Measurements from ENCODE around the gene IFT172. TPM values are rescaled to one million over a fixed set of nuclear protein-coding genes. Genes with fewer than 3 reads are reported as not detected.

Gene IFT172
- total RNA-seq, 2 donors from 2014 or later: 14.4 to 18.2 TPM

DNA sequence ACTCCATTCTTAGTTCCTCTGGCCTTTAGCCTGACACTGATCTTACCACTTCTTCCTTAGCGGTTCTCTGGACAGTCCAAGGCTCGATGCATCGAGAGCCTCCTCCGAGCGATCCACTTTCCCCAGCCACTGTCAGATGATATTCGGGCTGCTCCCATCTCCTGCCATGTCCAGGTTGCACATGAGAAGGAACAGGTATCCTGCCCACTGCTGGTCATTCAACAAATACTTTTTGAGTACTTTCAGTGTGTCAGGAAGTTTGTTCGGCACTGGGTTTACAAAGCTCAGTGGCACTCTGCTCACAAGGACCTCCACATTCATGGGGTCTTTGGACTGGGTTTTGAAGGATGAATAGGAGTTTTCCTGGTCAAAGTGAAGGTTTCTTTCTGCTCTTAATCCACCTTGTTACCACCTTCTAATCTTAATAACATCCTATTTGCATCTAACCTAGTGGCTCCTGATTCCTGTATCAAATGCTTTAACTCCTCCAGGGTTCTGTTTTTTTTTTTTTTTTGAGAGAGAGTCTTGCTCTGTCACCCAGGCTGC lies 32.9 kb upstream of the IFT172 start:
- Histone ChIP-seq H3K27ac (no peak overlapping the region), H3K27me3 (no peaks in the 10 kb centered on the region), H3K4me1 (no peaks in the 10 kb centered on the region), H3K9me3 (no peaks in the 10 kb centered on the region), H3K36me3 (no peaks in the 10 kb centered on the region), H3K4me3 (no peak overlapping the region)
- TF ChIP-seq, protein P1, sequence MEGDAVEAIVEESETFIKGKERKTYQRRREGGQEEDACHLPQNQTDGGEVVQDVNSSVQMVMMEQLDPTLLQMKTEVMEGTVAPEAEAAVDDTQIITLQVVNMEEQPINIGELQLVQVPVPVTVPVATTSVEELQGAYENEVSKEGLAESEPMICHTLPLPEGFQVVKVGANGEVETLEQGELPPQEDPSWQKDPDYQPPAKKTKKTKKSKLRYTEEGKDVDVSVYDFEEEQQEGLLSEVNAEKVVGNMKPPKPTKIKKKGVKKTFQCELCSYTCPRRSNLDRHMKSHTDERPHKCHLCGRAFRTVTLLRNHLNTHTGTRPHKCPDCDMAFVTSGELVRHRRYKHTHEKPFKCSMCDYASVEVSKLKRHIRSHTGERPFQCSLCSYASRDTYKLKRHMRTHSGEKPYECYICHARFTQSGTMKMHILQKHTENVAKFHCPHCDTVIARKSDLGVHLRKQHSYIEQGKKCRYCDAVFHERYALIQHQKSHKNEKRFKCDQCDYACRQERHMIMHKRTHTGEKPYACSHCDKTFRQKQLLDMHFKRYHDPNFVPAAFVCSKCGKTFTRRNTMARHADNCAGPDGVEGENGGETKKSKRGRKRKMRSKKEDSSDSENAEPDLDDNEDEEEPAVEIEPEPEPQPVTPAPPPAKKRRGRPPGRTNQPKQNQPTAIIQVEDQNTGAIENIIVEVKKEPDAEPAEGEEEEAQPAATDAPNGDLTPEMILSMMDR (IDR thresholded peaks at IDR 0.05): no peak
- no peak for DNase-seq (ENCODE audit: low spot score)

DNA sequence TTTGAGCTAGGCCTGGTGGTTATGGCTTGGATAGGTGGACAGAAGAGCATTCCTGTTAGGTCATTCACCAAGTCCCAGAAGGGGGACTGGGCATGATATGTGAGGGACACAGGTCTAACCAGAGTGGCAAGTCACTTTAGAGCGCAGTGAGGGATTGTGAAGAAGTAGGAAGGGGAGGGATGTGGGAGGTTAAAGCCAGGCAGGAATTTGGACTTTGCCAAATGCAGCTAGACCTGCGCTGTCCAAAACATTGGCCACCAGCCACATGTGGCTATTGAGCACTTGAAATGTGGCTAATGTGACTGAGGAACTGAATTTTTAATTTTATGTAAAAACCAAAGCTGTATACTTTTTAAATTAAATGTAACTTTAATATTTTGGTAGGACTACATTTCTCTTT lies 30.8 kb upstream of the IFT172 start:
- no peak overlapping the region for H3K4me3 ChIP-seq
- H3K36me3 ChIP-seq: no peaks in the 10 kb centered on the region
- TF ChIP-seq, protein P1 (IDR thresholded peaks at IDR 0.05): no peak
- no peak overlapping the region for H3K27ac ChIP-seq
- H3K9me3 ChIP-seq: no peaks in the 10 kb centered on the region
- DNase-seq (ENCODE audit: low spot score): no peak
- H3K4me1 ChIP-seq: no peaks in the 10 kb centered on the region
- no peaks in the 10 kb centered on the region for H3K27me3 ChIP-seq

DNA sequence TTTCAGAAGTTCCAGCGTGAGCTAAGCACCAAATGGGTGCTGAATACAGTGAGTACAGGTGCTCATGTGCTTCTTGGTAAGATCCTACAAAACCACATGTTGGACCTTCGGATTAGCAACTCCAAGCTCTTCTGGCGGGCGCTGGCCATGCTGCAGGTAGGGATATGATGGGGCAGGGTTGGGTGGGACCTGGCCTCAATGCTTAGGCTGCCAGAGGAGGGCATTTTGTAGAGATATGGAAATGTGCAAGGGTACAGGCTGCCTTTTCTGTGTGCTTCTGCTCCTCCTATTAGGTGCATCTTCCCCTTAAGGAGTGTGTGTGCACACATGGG lies 29.2 kb upstream of the IFT172 start:
- no peak overlapping the region for H3K4me3 ChIP-seq
- H3K27me3 ChIP-seq: no peaks in the 10 kb centered on the region
- H3K27ac ChIP-seq: no peak overlapping the region
- no peaks in the 10 kb centered on the region for H3K4me1 ChIP-seq
- no peaks in the 10 kb centered on the region for H3K36me3 ChIP-seq
- TF ChIP-seq, protein P1 (IDR thresholded peaks at IDR 0.05): no peak
- H3K9me3 ChIP-seq: no peaks in the 10 kb centered on the region
- DNase-seq (ENCODE audit: low spot score): no peak

DNA sequence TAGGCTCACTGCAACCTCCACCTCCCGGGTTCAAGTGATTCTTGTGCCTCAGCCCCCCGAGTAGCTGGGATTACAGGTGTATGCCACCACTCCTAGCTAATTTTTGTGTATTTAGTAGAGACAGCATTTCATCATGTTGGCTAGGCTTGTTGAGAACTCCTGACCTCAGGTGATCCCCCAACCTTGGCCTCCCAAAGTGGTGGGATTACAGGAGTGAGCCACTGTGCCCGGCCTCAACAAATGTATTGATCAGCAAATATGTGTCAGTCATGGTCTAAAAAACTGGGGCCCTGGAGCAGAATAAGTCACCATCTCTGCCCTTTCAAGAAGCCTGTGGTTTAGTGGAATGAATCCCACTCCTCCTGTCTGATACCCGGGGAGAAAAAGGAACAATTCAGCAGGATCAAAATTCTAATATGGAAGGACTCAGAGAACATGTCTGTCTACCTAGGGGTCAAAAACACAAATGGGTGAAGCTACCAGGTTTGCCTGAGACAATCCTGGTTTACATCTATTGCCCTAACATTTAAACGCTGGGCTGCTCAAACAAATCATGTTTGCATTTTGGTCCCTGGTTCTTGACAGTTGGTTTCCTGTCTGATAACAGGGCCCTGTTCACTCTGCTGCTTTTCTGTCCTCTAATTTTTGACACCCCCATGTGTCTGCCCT lies 28.7 kb upstream of the IFT172 start:
- Histone ChIP-seq H3K36me3 (no peaks in the 10 kb centered on the region), H3K27me3 (no peaks in the 10 kb centered on the region), H3K4me3 (no peak overlapping the region), H3K27ac (no peak overlapping the region), H3K4me1 (no peaks in the 10 kb centered on the region), H3K9me3 (no peaks in the 10 kb centered on the region)
- TF ChIP-seq, protein P1 (IDR thresholded peaks at IDR 0.05): no peak
- DNase-seq (ENCODE audit: low spot score): no peak

DNA sequence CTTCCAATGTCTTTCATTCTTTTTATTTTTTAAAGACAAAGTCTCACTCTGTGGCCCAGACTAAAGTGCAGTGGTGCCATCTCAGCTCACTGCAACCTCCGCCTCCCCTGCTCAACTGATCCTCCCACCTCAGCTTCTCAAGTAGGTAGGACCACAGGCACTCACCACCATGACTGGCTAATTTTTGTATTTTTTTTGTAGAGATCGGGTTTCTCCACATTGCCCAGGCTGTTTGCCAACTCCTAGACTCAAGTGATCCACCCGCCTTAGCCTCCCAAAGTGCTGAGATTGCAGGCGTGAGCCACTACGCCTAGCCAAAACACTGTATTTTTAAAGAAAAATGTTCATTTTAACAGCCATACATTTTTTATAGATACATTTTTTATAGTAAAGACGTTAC lies 19.8 kb upstream of the IFT172 start:
- H3K27me3 ChIP-seq: no peaks in the 10 kb centered on the region
- DNase-seq (ENCODE audit: low spot score): no peak
- no peaks in the 10 kb centered on the region for H3K9me3 ChIP-seq
- no peak overlapping the region for H3K27ac ChIP-seq
- H3K36me3 ChIP-seq: no peaks in the 10 kb centered on the region
- H3K4me3 ChIP-seq: no peak overlapping the region
- TF ChIP-seq, protein P1 (IDR thresholded peaks at IDR 0.05): no peak
- H3K4me1 ChIP-seq: no peaks in the 10 kb centered on the region

DNA sequence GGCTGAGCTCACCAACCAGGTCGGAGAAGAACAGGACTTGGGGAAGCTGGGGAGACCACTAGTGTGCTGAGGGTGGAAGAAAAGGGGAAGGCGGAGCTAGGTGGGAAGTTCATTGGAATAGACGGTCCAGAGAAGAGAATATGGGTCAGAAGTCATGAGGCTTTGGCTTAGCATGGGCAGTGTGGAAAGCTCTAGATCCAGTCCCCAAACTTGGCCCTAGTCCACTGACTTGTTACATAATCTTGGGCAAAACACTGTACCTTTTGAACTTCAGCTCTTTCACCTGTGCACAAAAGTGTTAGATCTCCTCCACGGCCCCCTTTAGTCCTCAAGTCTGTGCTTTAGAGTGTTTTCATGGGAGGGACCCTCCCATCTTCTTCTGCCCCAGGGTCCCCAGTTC lies 17.8 kb upstream of the IFT172 start:
- Histone ChIP-seq H3K9me3 (no peaks in the 10 kb centered on the region), H3K4me1 (no peaks in the 10 kb centered on the region), H3K36me3 (no peaks in the 10 kb centered on the region), H3K27me3 (no peaks in the 10 kb centered on the region), H3K27ac (no peak overlapping the region), H3K4me3 (no peak overlapping the region)
- TF ChIP-seq, protein P1 (IDR thresholded peaks at IDR 0.05): no peak
- no peak for DNase-seq (ENCODE audit: low spot score)
